Uterus (tissue), 2 donors: Measurements from ENCODE around the gene ZDHHC4.

Source experiments
- CTCF ChIP-seq, 4 experiments: fragments of 200-600 bp in 2 of 4; fragments of 450-650 bp in 2 of 4; sonication (generic) in 2 of 4; IDR thresholded peaks; one replicate each; pipeline ENCODE4 v1.5.1; 2016 to 2019; ENCODE audit warnings: antibody characterized with exemption in 4 of 4, mild to moderate bottlenecking in 2 of 4, moderate library complexity in 1 of 4
- POLR2A ChIP-seq, 2 donors: fragments of 450-650 bp; IDR thresholded peaks; one replicate each; pipeline ENCODE4 v1.6.1; 2016; ENCODE audit warnings: antibody characterized with exemption in 2 of 2, mild to moderate bottlenecking in 1 of 2, moderate library complexity in 1 of 2

DNA sequence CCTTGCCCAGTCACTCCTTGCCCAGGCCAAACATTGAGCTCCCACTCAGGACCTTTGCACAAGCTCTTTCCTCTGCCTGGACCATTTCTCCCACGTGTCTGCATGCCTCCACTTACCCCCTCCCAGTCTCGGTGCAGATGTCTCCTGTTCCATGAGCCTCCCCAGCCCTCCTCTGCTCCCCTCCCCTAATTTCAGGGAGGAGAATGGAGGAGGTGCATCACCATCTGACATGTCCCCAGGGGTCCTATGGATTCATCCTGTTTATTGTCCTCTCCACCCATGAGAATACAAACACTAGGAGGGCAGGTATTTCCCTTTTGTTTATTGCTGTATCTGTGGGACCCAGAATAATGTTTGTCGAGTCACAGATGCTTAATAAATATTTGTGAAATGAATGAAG, 17.4 kb upstream of the ZDHHC4 start:
- TF ChIP-seq CTCF (IDR thresholded peaks at IDR 0.05) (no peak), POLR2A (IDR thresholded peaks at IDR 0.05) (no peak)
